Ovary (tissue), 9 donors: ENCODE measurements around the gene CEACAM16. TPM values are rescaled to one million over a fixed set of nuclear protein-coding genes. Genes with fewer than 3 reads are reported as not detected.

Experiments used
- DNase-seq, 5 donors: peaks; one replicate each; pipeline ENCODE4 v3.0.0-alpha.2; 2019 to 2020
- H3K27ac ChIP-seq, 2 donors: fragments of 200-600 bp; one replicate each; pipeline versions ENCODE4 v1.5.1 to v1.8.0; 2019 to 2022
- H3K27me3 ChIP-seq: fragments of 200-600 bp; one replicate; pipeline ENCODE4 v1.8.0; 2022
- H3K36me3 ChIP-seq: fragments of 200-600 bp; sonication (generic); one replicate; pipeline ENCODE4 v1.5.1; 2019
- H3K4me1 ChIP-seq: one replicate; pipeline ENCODE4 v1.8.1; 2013; ENCODE audit warnings: mild to moderate bottlenecking, moderate library complexity; ENCODE audit not compliant: insufficient read depth
- H3K4me3 ChIP-seq: fragments of 200-600 bp; sonication (generic); one replicate; pipeline ENCODE4 v1.5.1; 2017
- H3K9me3 ChIP-seq, 2 donors: fragments of 200-600 bp in 1 of 2; sonication (generic) in 1 of 2; one replicate each; pipeline versions ENCODE4 v1.5.1 to v1.8.1; 2013 to 2019; ENCODE audit warnings: mild to moderate bottlenecking in 1 of 2, moderate library complexity in 1 of 2
- EP300 ChIP-seq: sonication (generic); formaldehyde crosslinking; IDR thresholded peaks from one replicate; pipeline ENCODE4 v1.6.1; 2017; ENCODE audit warnings: antibody characterized with exemption
- POLR2A ChIP-seq: fragments of 450-650 bp; IDR thresholded peaks from one replicate; pipeline ENCODE4 v1.6.1; 2017; ENCODE audit warnings: antibody characterized with exemption, mild to moderate bottlenecking, moderate library complexity
- WGBS, 3 donors: extraction: QIAGEN DNeasy Blood & Tissue Kit in 1 of 3; methylation state at CpG; one replicate each; pipeline versions ENCODE4 v1.1.5 to v1.1.7; 2013 to 2017; 5-methylcytosine and 5-hydroxymethylcytosine counted together
- intact Hi-C, 4 donors: fragments of 100-400 bp; cut with DNase I; formaldehyde crosslinking; loops; one replicate each; pipeline versions ENCODE4 v1.11.0 to v1.15.1; 2022 to 2023
- polyA plus RNA-seq, 2 donors: library from polyadenylated mRNA; stranded (reverse); fragments of 200-250 nt in 1 of 2; fragments of 350-450 nt in 1 of 2; fragmentation: Illumina TruSeq in 1 of 2; extraction: RNeasy Lipid Tissue Mini Kit (QIAGEN cat#74804) in 1 of 2; gene quantifications; one replicate each; pipeline ENCODE4 v1.2.3, GENCODE V29; 2013 to 2014
- total RNA-seq, 7 donors: library from RNA; depleted of rRNA in 2 of 7; stranded (reverse); fragments of >200 nt in 2 of 7; fragmentation: NEBNext Ultra II Directional in 3 of 7; extraction: Animal tissue kit (Norgen Biotek cat#: 25700) in 3 of 7; gene quantifications; one replicate each; pipeline versions ENCODE4 v1.1.0 to v1.2.4, GENCODE V29; 2016 to 2023
- TF ChIP-seq, protein P1 (sequence below), 3 donors: fragments of 450-650 bp in 2 of 3; fragments of 200-600 bp in 1 of 3; IDR thresholded peaks; one replicate each; pipeline versions ENCODE4 v1.5.1 to v1.8.0; 2016 to 2022; ENCODE audit warnings: antibody characterized with exemption in 3 of 3, mild to moderate bottlenecking in 1 of 3
- donor health status: DM: no; HTN: no; CAD: no; lungs with moderate emphysema.
- donor health status: DM: no; HTN: no; CAD: no.
- donor health status: Bipolar disorder and iron deficiency.
- donor health status: DM: yes; HTN: yes; CAD: no.
- donor health status: DM: no; HTN: no; CAD: no.
- donor health status: DM: yes; HTN: yes; CAD: no.

CEACAM16 gene
- total and polyA plus RNA-seq, 9 donors: not detected

DNA sequence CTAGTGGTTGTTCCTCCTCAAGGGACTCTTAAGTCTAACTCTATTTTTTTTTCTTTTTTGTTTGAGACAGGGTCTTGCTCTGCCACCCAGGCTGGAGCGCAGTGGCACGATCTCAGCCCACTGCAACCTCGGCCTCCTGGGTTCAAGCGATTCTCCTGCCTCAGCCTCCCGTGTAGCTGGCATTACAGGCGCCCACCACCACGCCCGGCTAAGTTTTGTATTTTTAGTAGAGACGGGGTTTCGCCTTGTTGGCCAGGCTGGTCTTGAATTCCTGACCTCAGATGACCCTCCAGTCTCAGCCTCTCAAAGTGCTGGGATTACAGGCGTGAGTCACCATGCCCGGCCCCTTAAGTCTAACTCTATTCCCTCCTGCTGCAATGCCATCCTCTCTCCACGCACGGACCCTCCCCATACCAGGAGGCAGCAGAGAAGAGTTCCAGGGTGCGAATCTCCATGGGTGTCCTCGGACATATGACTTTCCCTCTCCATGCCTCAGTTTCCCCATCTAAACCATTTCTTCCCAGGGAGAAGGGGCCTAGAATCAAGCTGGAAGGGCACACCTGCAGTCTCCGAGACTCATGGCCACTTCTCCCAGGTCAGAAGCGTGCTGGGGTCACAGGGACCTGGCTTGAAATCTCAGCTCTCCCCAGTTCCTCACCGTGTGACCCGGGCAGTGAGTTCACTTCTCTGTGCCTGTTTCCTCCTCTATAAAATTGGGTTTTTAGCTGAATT is 43.5 kb downstream of the CEACAM16 start:
- WGBS, 3 donors: 53 to 65% (median 61%) methylated on average over 20 of the region's 20 CpGs
- H3K9me3 ChIP-seq: no peaks in the 10 kb centered on the region
- H3K4me1 ChIP-seq: peaks cover 22% of the 10 kb centered on the region
- H3K4me3 ChIP-seq: no peak overlapping the region
- H3K27ac ChIP-seq: peak overlapping the region; percentile 31 to 68
- H3K36me3 ChIP-seq: no peaks in the 10 kb centered on the region
- H3K27me3 ChIP-seq: no peaks in the 10 kb centered on the region
- peak in 1 of 5 donors; percentile 38 for DNase-seq
- TF ChIP-seq, protein P1, sequence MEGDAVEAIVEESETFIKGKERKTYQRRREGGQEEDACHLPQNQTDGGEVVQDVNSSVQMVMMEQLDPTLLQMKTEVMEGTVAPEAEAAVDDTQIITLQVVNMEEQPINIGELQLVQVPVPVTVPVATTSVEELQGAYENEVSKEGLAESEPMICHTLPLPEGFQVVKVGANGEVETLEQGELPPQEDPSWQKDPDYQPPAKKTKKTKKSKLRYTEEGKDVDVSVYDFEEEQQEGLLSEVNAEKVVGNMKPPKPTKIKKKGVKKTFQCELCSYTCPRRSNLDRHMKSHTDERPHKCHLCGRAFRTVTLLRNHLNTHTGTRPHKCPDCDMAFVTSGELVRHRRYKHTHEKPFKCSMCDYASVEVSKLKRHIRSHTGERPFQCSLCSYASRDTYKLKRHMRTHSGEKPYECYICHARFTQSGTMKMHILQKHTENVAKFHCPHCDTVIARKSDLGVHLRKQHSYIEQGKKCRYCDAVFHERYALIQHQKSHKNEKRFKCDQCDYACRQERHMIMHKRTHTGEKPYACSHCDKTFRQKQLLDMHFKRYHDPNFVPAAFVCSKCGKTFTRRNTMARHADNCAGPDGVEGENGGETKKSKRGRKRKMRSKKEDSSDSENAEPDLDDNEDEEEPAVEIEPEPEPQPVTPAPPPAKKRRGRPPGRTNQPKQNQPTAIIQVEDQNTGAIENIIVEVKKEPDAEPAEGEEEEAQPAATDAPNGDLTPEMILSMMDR (IDR thresholded peaks at IDR 0.05): no peak
- no peak for TF ChIP-seq EP300
- no peak for TF ChIP-seq POLR2A
- intact Hi-C loops: no loop called here

DNA sequence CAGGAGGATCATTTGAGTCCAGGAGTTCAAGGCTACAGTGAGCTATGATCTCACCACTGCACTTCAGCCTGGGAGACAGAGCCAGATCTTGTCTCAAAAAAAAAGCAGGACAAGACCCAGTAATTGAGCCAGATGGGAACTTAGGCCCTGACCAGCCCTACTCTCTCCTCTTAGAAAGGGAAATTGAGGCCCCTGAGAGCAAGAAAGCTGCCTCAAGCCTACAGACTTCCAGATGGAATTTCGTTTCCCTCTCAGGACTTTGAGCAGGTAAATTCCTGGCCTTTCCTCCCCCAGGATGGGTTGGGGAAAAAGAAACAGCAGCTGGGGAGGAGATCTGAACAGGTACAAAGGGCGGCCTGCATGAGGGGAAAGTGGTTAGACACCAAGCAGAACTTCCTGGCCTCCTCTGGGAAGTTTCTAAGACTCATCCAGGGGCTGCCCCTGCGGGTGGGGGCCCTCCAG is 46.0 kb downstream of the CEACAM16 start:
- intact Hi-C loops: no loop called here
- H3K36me3 ChIP-seq: no peaks in the 10 kb centered on the region
- no peak overlapping the region for H3K4me3 ChIP-seq
- H3K4me1 ChIP-seq: peaks cover 23% of the 10 kb centered on the region
- no peaks in the 10 kb centered on the region for H3K9me3 ChIP-seq
- DNase-seq: no peak
- peak overlapping the region; percentile 62 to 83 for H3K27ac ChIP-seq
- TF ChIP-seq, protein P1 (IDR thresholded peaks at IDR 0.05): no peak
- TF ChIP-seq EP300 (no peak), POLR2A (no peak)
- no peaks in the 10 kb centered on the region for H3K27me3 ChIP-seq
- WGBS, 3 donors: 52 to 68% (median 64%) methylated on average over 3 of the region's 3 CpGs

DNA sequence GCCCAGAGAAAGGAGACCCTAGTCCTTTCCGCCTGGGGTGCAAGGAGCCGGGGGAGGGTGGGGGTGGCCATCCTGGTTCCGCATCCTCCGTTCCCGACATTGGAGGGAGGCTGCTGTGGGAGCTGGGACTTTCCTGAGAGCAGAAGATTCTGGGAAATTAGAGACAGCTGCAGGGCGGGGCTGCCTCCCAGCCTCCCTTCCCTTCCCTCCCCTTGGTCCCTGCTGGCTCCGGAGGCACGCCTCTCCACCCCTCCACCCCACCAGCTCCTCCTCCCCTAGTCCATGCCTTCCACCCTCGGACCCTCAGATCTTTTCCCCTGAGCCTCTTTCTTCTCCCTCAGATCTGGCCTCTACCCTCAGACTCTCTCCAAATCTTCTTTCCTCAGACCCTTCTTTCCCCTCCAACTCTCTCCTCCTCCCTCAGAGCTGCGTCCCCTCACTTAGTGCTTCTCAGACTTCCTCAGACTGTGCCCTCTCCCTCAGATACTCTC is 46.4 kb downstream of the CEACAM16 start:
- Histone ChIP-seq H3K27me3 (no peaks in the 10 kb centered on the region), H3K36me3 (no peaks in the 10 kb centered on the region), H3K27ac (peak overlapping the region; percentile 62 to 83), H3K4me3 (no peak overlapping the region), H3K9me3 (no peaks in the 10 kb centered on the region), H3K4me1 (peaks cover 24% of the 10 kb centered on the region)
- intact Hi-C loops: no loop called here
- TF ChIP-seq POLR2A (no peak), EP300 (peak; percentile 81)
- TF ChIP-seq, protein P1 (IDR thresholded peaks at IDR 0.05): no peak
- DNase-seq: peak; percentile 70 to 86 (median 77)
- WGBS, 3 donors: 14 to 19% (median 15%) methylated on average over 10 of the region's 10 CpGs

DNA sequence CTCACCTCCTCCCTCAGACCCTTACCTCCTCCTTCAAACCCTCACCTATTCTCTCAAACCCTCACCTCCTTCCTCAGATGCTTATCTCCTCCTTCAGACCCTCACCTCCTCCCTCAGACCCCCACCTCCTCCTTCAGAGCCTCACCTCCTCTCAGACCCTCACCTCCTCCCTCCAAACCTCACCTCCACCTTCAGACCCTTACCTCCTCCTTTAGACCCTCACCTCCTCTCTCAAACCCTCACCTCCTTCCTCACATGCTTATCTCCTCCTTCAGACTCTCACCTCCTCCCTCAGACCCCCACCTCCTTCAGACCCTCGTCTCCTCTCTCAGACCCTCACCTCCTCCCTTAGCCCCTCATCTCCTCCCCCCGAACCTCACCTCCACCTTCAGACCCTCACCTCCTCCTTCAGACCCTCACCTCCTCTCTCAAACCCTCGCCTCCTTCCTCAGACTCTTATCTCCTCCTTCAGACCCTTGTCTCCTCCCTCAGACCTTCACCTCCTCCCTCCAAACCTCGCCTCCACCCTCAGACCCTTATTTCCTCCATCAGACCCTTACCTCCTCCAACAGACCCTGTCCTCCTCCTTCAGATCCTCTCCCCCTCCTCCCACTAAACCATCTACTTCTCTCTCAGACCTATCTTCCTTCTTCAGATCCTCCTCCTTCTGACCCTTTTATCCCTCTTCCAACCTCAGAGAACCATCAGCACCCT is 47.1 kb downstream of the CEACAM16 start:
- TF ChIP-seq, protein P1 (IDR thresholded peaks at IDR 0.05): no peak
- TF ChIP-seq EP300 (no peak), POLR2A (no peak)
- WGBS, 3 donors: 54 to 77% (median 72%) methylated on average over 4 of the region's 4 CpGs
- Histone ChIP-seq H3K4me1 (peaks cover 24% of the 10 kb centered on the region), H3K9me3 (no peaks in the 10 kb centered on the region), H3K4me3 (no peak overlapping the region), H3K27ac (peak overlapping the region; percentile 62 to 83), H3K27me3 (no peaks in the 10 kb centered on the region), H3K36me3 (no peaks in the 10 kb centered on the region)
- DNase-seq: no peak
- intact Hi-C loops: no loop called here
